GM21526 (cell line): ENCODE results near the gene SNX25.
"Not testable (repeated sequence)": the region's sequence is repeated elsewhere in the genome, so short reads cannot be mapped to it uniquely, and the experiment has no call there.

Experiments
- ATAC-seq: cut with Tn5 transposase; IDR thresholded peaks from one replicate; pipeline ENCODE4 v1.9.1; 2021; ENCODE audit warnings: moderate library complexity; ENCODE audit not compliant: unreplicated experiment, low FRiP score

SNX25 gene

GRCh38 chr4:185209031-185209851 is at the start of gene SNX25:
Gene SNX25, plus strand, starts transcription at chr4:185209598. Its CDS starts 229 bp downstream, at chr4:185209827.
- ATAC-seq = peak; percentile 68

DNA sequence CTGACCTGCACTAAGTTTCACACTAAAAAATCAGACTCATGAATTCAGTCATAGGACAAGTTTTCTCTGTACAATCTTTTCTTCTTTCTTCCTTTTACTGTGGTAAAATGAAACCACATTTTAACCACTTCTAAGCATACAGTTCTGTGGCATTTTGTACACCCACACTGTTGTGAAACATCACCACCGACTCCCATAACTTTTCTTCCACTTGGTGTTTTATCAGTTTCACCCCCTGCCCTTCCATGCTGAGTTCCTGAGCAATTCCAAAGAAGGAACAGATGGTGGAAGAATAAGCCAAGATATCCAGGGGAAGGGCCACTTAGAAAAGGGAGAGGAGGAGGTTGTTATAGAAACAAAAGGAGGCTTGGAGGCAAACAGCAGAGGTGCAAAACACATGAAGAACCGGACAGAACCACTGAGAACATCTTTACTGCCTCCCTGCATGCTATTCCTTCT is 43.8 kb upstream of the SNX25 start:
- peak; percentile 91 for ATAC-seq

GRCh38 chr4:185167234-185167633 is 42.2 kb upstream of the SNX25 start:
- ATAC-seq = no peak

DNA sequence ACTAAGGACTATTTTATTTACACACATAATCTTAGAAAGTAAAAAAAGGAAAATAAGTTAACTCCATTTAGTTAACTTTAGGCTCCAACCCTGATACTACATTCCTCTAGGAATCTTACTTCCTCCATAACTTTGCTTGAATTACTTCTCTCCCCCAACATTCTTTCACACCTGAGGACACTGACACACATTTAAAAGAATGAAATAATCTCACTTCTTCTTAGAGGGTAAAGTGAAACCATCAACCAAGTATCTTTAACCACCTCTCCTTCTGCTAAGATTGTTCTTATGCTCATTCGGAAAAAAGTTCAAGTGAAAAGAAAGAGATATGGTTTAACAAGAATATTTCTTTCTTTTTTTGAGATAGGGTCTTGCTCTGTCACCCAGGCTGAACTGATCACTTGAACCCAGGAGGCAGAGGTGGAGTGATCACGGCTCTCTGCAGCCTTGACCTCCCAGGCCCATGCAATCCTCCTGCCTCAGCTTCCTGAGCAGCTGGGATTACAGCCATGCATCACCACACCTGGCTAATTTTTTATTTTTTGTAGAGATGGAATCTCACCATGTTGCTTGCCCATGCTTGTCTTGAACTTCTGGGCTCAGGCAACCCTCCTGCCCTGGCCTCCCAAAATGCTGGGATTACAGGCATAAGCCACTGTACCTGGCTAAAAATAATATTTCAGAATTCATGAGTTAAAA is 37.9 kb upstream of the SNX25 start:
- peak; percentile 86 for ATAC-seq

DNA sequence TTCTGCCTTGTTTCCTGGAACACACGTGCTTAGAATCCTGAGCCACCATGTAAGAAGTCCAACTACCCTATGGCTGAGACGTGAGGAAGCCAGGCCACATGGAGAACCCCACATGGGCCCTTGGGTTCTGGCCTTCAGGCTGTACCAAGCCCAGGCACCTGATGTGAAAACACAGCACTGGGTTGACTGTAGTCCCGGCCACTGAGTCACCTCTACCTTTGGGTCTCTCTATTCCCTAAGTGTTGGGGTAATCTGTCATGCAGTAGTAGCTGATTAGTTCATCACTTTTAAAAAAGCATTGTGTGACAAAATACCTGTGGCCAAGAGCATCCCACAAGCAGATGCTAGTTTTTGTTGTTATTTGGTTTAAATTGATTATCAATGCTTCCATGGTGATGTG is 29.9 kb upstream of the SNX25 start:
- ATAC-seq = no peak

GRCh38 chr4:185182239-185182638 is 27.2 kb upstream of the SNX25 start:
- ATAC-seq = no peak

DNA sequence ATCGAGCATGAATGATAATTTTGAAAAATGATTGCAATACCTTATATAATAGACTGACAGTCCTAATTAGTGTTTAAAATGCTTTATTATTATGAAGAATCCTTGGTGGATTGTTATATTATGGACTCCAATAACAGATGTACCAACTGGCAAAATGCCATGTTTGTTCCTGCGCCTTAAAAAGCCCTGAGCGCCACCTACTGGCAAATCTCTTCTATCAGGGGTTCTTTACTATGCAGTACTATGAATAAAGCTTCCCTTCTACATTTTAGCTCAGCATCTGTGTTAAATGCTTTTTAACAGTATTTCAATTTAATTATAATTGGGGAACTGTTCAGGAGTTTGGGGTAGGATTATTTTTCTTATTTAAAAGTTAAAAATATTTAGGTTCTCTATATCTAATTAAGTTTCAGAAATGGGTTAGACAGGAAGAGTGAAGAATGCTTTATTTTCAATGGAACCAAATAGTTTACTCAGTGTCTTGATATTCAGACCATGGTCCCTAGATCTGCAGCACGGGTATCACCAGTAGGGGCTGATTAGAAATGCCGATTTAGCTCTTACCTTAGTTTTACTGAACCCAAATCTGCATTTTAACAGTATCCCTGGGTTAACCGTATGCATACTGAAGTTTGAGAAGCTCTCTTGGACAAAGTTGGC is 25.6 kb upstream of the SNX25 start:
- ATAC-seq = peak; percentile 61

- no peak for ATAC-seq
Measured at GRCh38 chr4:185186769-185187168, 22.6 kb upstream of the SNX25 start.

GRCh38 chr4:185189606-185190305 is 19.6 kb upstream of the SNX25 start:
- no peak for ATAC-seq

- ATAC-seq = no peak
Measured at GRCh38 chr4:185190306-185190856, 19.0 kb upstream of the SNX25 start.

DNA sequence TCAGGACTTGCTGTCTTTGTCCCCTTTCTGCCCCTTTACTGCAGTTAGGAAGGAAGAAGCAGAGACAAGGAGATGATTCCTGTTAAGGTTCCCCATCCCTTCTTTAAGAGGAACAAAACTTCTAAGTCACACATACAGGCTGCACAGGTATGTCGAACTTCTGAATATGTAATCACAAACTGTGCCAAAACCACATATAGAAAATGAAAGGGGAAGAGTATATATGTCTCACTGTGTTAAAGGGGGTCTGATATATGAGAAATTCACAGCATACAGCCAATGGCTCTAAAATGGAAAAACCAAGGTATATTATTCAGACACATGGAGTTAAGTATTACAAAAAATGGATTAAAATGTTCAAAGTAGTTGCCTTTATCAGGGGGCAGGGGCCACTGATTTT is 17.3 kb upstream of the SNX25 start:
- peak; percentile 82 for ATAC-seq

GRCh38 chr4:185194924-185195888 is 14.2 kb upstream of the SNX25 start:
- ATAC-seq = no peak

DNA sequence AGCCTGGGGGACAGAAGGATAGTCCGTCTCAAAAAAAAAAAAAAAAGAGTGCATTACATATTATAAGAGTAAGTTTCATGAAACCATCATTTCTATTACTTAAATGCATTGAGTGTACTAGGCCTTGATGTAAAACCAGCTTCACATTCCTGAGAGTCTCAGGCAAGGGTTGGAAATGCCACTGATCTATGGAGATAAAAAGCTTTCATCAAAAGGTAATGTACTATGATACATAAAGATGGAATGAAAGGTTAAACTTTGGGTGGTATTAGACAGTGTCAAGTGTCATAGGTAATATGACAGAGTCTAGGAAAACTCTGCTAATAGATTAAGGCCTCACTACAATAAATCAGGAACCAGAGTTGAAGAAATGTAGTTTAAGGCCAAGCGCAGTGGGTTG is 13.0 kb upstream of the SNX25 start:
- no peak for ATAC-seq

- ATAC-seq = not testable (repeated sequence)
Measured at GRCh38 chr4:185198189-185198588, 11.2 kb upstream of the SNX25 start.

DNA sequence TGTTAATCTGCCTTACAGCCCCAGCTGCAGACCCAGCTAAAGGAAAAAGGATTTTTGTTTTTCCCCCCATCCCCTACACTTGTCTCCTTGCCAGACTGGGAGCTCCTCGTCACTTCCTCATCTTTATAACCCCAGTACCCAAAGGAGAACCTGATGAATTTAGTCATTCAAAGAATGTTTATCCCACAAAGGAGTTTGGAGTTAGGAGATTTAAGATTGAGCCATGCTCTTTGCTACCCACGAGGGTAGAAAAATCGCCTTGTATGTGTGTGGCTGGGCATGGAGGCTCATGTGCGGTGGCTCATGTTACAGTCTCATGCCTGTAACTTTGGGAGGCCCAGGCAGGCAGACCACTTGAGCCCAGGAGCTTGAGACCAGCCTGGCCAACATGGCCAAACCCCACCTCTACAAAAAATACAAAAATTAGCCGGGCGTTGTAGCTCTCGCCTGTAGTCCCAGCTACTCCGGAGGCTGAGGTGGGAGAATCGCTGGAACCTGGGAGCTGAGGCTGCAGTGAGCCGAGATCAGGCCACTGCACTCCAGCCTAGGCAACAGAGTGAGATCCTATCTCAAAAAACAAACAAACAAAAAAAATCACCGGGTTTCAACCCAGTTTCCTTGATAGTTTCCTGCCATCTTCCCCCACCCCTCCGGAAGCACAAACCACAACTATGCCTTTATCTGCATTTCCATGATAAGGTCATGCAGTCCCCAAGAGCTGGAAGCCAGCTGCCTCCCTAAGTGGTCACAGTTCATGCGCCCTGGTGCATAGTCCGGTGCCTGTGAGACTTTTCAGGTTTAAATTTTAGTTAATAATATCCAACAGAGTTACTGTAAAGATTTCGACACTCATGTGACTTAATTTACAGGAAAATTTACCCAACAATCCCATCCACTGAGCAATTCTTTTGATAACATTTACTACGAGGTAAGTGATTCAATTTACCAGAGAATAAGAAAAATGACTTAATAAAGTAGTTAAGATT is 7.1 kb upstream of the SNX25 start:
- no peak for ATAC-seq

- peak; percentile 2 for ATAC-seq
Measured at GRCh38 chr4:185202984-185203485, 6.4 kb upstream of the SNX25 start.

DNA sequence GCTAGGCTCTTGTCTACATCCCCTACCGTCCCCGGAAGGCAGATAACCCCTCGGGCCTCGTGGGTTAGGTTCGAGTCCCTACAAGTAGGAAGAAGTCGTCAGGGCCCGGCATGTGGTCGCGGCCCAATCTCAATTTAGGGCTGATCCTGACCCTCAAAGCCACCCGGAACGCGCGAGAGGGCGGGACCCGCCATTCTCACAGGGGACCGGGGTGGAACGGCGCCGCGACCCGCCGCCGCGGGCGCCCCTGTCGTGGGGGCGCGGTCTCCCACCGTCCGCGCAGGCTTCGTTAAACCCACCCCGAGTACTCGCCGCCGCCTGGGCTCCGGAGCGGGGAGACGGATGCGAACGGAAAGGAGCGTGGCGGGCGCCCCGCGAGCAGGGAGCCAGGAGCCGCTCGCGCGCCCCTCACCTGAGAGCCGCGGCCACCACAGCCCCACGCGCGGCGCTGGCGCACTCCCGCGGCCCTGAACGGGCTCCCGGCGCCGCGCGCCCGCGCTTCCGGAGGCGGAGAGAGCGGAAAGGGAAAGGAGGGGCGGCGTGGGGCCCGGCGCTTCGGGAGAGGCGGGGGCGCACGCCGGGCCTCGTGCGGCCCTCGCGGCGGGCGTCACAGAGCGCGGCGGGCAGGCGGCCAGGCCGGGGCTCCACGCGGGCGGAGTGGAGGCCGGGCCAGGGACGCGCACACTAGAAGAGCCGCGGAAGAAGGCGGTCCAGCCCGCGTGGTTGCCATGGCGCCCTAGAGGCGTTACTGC is 5.7 kb upstream of the SNX25 start, which contains the start of gene CFAP97:
CFAP97 (minus strand) TSS at position 515 of the 752 bp plus-strand sequence. CDS start 12,804 bp downstream, outside the sequence.
- ATAC-seq = peak; percentile 76
